Stimulated activated naive CD8-positive, alpha-beta T cell treated with anti-CD3 and anti-CD28 coated beads, Interleukin-15, Interleukin-2, amounts not matched to agents 100 ng/mL and 50 ng/mL, for 24 hours (primary cell): ENCODE results near the gene C2CD5.

Experiments
- H3K27ac Mint-ChIP-seq: one replicate; pipeline ENCODE4 v1.8.0; 2021; ENCODE audit warnings: mild to moderate bottlenecking, mixed read lengths
- H3K27me3 Mint-ChIP-seq: one replicate; pipeline ENCODE4 v1.8.0; 2021; ENCODE audit warnings: mixed read lengths
- H3K36me3 Mint-ChIP-seq: one replicate; pipeline ENCODE4 v1.8.0; 2021; ENCODE audit warnings: low read depth, mixed read lengths
- H3K4me1 Mint-ChIP-seq: one replicate; pipeline ENCODE4 v1.8.0; 2021; ENCODE audit warnings: low read depth, mixed read lengths
- H3K4me3 Mint-ChIP-seq: one replicate; pipeline ENCODE4 v1.8.0; 2021; ENCODE audit warnings: mild to moderate bottlenecking, mixed read lengths
- H3K9me3 Mint-ChIP-seq: one replicate; pipeline ENCODE4 v1.8.0; 2021; ENCODE audit warnings: mixed read lengths

The C2CD5 gene

DNA sequence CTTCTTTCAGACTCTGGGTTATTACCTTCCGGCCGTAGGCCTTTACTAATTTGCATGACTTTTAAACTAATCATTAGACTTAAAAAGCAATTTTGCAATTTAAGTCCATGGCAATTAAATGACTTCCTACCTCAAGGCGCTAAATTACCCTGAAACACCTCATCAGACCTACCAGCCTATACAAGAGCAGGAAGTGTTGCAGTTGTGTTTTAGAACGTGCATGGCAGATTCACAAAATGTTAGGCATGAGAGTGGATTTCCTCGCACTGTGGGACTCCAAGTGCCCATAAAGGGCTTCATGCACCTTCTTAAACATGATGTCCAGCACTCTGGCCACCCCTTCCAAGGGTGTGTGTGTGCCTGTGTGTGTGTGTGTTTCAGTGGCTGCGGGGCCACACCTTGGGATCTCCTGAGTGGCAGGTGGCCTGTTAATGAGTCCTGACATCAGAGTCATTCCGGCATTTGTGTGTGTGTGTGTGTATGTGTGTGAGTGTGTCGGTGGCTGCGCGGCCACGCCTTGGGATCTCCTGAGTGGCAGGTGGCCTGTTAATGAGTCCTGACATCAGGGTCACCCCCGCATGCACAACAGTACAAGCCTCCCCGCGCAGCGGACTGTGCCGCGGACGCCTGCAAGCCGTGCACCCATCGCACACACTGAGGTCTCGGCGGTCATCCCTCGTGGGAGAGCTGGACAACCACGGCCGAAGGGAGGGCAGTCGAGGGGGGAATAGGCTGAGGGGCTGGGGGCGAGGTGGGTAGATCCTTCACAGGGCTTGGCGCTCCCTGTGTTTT is 900 bp downstream of the C2CD5 start:
- H3K9me3 Mint-ChIP-seq, result no peaks in the 10 kb centered on the region
- peak overlapping the region; percentile 95 for H3K4me3 Mint-ChIP-seq
- peaks cover 10% of the 10 kb centered on the region for H3K27me3 Mint-ChIP-seq
- H3K27ac Mint-ChIP-seq, result peak overlapping the region; percentile 94
- H3K36me3 Mint-ChIP-seq, result peaks cover 24% of the 10 kb centered on the region
- H3K4me1 Mint-ChIP-seq, result peaks cover 52% of the 10 kb centered on the region

DNA sequence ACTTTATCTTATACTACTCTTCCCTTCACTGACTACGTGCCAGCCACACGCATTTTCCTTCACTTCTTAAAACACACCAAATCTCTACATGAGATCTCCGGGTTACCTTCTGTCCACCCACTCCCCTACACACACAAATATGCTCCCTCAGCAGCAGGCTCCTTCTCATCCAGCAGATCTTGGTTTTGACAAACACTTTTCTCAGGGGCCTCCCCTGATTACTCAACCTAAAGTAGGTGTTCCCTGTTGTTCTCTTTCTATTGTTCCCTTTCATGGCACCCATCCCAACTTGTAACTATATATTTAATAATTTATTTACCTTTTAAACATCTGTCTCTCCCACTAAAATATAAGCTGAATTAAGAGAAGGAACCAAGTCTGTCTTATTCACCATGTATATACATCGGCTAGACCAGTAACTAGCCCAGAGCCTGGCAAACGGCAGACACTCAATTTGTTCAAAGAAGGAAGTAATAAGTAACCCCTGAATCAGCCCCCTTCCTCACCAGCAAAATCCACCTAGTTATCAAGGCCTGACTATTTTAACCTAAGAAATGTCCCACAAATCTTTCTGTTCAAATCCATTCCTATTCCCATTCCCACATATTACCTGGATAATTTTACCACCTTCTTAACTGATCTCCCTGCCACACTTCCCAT is 2.7 kb downstream of the C2CD5 start:
- Mint-ChIP-seq H3K4me1 (peaks cover 62% of the 10 kb centered on the region), H3K9me3 (no peaks in the 10 kb centered on the region), H3K27me3 (no peaks in the 10 kb centered on the region), H3K27ac (peak overlapping the region; percentile 0), H3K4me3 (peak overlapping the region; percentile 11), H3K36me3 (peaks cover 29% of the 10 kb centered on the region)

DNA sequence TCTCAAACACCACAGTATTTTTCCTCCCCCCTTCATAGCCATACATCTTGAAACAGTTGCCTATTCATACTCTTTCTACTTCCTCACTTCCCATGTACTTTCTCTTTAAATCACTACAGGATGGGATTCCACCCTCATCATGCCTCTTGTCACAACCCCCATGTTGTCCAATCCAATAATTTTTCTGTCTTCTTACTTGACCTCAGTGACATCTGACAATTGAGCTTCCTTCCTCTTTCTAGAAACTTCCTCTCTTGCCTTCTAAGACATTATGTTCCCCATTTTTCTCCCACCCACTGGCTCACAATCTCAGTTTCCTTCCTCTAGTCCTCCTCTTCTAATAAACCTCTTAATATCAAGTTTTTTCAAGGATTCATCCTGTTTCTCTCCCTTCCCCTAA is 5.3 kb downstream of the C2CD5 start:
- Mint-ChIP-seq H3K4me3 (no peak overlapping the region), H3K27me3 (no peaks in the 10 kb centered on the region), H3K4me1 (peaks cover 73% of the 10 kb centered on the region), H3K9me3 (no peaks in the 10 kb centered on the region), H3K36me3 (peaks cover 39% of the 10 kb centered on the region), H3K27ac (peak overlapping the region; percentile 50)

DNA sequence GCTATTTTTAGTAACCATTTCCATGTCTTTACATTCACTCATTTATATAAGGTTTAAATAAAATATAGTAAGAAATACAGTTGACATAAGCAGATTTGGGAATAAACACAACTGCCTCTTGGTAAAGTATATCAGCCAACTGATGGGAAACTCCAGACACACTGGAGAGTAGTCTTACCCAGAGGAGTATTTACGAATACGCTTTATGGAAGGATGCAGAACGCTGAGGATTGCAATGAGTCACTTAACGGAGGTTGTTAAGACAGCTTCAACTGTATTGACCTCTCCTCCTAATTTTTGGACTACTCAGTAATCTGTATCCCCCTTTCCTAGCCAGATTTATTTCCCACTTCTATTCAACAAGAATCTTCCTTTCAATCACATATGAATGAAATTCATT is 6.0 kb downstream of the C2CD5 start:
- peaks cover 44% of the 10 kb centered on the region for H3K36me3 Mint-ChIP-seq
- no peak overlapping the region for H3K4me3 Mint-ChIP-seq
- H3K4me1 Mint-ChIP-seq, result peaks cover 72% of the 10 kb centered on the region
- peak overlapping the region; percentile 50 for H3K27ac Mint-ChIP-seq
- H3K27me3 Mint-ChIP-seq, result no peaks in the 10 kb centered on the region
- H3K9me3 Mint-ChIP-seq, result no peaks in the 10 kb centered on the region

DNA sequence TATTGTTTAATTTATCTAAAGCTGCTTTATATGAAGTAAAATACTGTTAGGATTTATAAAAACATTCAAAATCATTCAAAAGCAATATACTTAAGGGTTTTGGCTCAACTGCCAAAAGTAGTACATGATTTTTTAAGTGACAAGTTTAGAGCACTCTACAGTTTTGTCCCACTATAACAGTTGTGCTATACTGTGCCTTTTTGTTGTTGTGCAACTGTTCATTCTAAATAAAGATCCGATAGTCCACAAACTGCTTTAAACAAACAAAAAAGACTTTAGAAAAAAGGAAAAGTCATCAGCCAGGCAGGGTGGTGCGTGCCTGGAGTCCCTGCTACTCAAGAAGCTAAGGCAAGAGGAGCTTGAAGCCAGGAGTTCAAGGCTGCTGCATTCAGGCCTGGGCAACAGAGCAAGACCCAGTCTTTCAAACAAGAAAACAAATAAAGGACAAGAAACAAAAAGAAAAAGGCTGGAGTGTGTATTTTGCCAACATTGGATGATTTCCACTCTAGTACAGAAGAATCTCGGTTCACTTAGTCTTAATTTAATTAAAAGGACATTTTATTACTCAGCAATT is 7.3 kb downstream of the C2CD5 start:
- Mint-ChIP-seq H3K4me3 (no peak overlapping the region), H3K4me1 (peaks cover 66% of the 10 kb centered on the region), H3K36me3 (peaks cover 54% of the 10 kb centered on the region), H3K9me3 (no peaks in the 10 kb centered on the region), H3K27ac (no peak overlapping the region), H3K27me3 (no peaks in the 10 kb centered on the region)

DNA sequence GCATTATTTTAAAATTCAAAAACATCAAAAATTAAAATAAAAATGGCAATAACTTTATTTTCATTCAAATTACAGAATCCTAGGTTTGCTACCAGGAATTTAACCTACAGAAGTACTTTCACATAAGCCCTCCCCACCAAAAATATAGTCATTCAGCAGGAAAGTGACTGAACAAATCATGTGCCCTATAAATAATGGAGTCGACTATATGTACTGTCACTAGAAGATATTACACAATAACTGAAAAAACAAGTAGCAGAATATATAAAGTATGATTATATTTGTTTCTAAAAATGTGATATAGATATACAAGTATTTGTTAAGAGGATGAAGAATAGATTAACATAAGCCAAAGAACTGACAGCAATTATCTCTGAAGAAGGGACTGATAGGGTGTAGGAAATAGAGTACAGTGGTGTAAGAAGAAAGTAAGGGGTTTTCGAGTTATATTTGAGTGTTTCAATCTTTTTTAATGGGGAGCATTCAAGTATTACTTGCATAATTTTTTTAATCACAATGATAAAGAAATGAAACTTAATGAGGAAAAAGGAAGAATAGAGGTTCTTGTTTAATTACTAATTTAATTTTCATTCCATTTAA is 7.9 kb downstream of the C2CD5 start:
- Mint-ChIP-seq H3K4me3 (no peak overlapping the region), H3K36me3 (peaks cover 58% of the 10 kb centered on the region), H3K27ac (no peak overlapping the region), H3K4me1 (peaks cover 60% of the 10 kb centered on the region), H3K9me3 (no peaks in the 10 kb centered on the region), H3K27me3 (no peaks in the 10 kb centered on the region)

DNA sequence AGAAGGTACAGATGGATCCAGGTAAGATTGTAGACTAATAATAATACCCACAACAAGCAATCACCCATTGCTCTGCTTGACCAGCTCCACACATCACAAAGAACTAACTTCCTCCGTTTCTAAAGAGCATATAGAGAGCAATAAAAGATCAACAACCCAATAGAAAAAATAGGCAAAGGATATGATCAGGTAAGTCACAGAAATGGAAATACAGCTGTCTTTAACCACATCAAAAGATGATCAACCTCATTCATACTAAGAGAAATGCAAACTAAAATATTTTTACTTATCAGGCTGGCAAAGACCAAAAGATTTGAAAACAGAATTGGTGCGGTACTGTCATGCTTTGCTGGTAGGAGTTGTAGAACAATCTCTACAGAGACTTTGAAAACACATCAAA is 8.9 kb downstream of the C2CD5 start:
- H3K4me3 Mint-ChIP-seq, result no peak overlapping the region
- peaks cover 57% of the 10 kb centered on the region for H3K36me3 Mint-ChIP-seq
- H3K4me1 Mint-ChIP-seq, result peaks cover 52% of the 10 kb centered on the region
- H3K27me3 Mint-ChIP-seq, result no peaks in the 10 kb centered on the region
- H3K27ac Mint-ChIP-seq, result no peak overlapping the region
- no peaks in the 10 kb centered on the region for H3K9me3 Mint-ChIP-seq

DNA sequence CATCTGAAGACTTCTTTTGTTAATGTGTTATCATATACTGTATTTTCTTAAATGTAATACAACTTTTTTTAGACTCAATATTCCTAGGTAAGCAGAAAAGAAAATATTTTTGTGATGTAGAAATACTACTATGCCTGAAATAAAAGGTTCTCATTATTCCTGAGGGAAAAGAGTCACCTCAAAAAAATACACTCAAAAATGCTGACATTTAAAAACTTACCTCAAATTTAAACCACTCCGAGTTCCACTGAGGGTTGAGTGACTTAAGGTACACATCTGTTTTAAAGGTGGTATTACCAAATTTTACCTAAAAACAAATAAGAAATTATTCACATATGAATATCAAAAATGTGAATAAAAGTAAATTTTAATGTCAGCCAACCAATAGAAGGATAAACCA is 9.3 kb downstream of the C2CD5 start:
- Mint-ChIP-seq H3K9me3 (no peaks in the 10 kb centered on the region), H3K27me3 (no peaks in the 10 kb centered on the region), H3K27ac (no peak overlapping the region), H3K36me3 (peaks cover 52% of the 10 kb centered on the region), H3K4me3 (no peak overlapping the region), H3K4me1 (peaks cover 48% of the 10 kb centered on the region)

DNA sequence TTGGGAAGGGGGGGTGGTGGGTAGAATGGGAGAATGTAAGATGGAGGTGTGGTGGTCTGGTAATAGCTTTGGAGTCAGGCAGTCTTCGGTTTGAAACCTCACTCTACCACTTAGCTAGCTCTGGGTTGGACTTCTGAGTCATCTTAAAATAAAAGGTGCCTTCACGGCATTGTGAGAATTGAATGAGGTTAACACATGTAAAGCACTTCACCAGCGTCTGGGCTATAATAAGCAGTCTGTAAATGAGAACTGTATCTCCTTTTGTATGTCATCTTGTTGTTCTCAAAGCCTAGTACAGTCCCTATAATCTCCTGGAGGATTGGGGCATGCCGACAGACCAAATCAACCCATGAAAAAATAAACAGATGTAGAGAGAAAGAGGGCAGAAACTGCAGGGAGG is 11.2 kb downstream of the C2CD5 start:
- no peaks in the 10 kb centered on the region for H3K9me3 Mint-ChIP-seq
- peaks cover 43% of the 10 kb centered on the region for H3K36me3 Mint-ChIP-seq
- H3K27me3 Mint-ChIP-seq, result no peaks in the 10 kb centered on the region
- H3K27ac Mint-ChIP-seq, result no peak overlapping the region
- H3K4me3 Mint-ChIP-seq, result no peak overlapping the region
- H3K4me1 Mint-ChIP-seq, result peaks cover 37% of the 10 kb centered on the region

DNA sequence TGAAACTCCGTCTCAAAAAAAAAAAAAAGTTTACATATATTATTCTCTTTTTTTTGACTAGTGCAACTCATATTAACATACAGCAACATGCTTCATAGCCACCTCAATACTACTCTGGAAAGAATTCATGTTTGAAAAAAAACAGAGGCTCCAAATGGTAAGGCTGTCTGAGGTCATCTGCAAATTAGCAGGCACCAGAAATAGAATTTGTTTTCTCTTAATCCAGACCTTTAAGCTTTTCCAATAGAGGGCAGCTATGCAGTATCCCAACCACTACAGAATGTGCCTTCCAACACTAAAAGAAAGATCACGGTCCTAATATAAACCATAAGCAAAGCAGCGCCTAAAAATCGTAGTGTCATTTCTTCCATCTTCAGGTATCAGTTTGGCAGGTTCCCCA is 12.0 kb downstream of the C2CD5 start:
- Mint-ChIP-seq H3K4me1 (peaks cover 34% of the 10 kb centered on the region), H3K9me3 (no peaks in the 10 kb centered on the region), H3K27me3 (no peaks in the 10 kb centered on the region), H3K27ac (no peak overlapping the region), H3K4me3 (no peak overlapping the region), H3K36me3 (peaks cover 40% of the 10 kb centered on the region)

DNA sequence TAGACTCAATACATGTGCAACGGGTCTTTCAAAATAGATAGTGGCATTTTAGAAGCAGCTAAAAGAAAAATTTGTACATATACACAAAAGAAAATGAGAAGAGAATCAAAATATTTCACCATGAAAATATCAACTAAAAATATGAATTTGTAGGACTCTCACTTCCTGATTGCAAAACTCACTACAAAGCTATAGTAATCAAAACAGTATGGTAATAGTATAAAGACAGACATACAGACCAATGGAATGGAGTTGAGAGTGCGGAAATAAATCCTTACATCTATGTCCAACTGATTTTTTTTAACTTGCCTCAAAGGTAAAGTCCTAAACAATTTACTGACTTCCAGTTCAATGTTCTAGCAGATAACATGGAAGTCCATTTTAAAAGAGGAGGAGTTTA is 13.1 kb downstream of the C2CD5 start:
- peaks cover 44% of the 10 kb centered on the region for H3K36me3 Mint-ChIP-seq
- no peak overlapping the region for H3K27ac Mint-ChIP-seq
- peaks cover 26% of the 10 kb centered on the region for H3K4me1 Mint-ChIP-seq

DNA sequence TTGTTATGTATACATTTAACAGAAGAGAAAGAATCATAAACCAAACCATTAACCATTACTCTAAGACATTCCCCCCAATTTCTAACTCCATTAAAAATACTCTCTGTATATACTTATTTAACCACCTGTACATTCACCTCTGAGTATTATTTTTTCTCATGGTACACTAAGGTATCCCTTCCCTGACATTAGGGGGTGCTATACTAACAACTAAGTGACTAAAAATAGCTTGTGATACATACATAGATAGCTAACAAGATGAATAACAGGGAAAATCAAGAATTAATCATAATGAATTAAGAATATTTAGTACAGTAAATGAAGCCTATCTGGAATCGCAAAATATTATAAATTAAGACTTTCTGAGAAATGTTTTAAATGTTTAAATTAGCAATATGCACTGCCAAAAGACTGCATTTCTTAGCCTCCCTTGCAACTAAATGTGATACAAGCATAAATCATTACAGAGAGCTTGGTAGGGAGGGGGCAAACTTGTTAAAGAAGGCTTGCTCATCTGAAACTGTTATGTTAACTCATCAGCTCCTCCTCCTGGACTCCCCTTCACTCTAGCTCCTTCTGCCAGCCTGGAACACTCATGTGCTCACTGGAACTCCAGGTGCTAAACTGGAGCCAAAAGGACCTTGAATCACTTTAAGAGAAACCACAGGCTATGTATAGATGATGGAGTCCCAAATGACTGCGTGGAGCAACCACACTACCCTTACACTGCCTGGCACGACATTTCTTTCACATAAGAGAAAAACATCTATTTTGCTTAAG is 14.9 kb downstream of the C2CD5 start:
- H3K4me3 Mint-ChIP-seq, result no peak overlapping the region
- no peaks in the 10 kb centered on the region for H3K27me3 Mint-ChIP-seq
- no peaks in the 10 kb centered on the region for H3K9me3 Mint-ChIP-seq
- H3K36me3 Mint-ChIP-seq, result peaks cover 45% of the 10 kb centered on the region
- peaks cover 15% of the 10 kb centered on the region for H3K4me1 Mint-ChIP-seq
- no peak overlapping the region for H3K27ac Mint-ChIP-seq

More for the DNA sequence above, 13.1 kb downstream of the C2CD5 start:
- H3K9me3 Mint-ChIP-seq, result no peaks in the 10 kb centered on the region
- no peak overlapping the region for H3K4me3 Mint-ChIP-seq
- no peaks in the 10 kb centered on the region for H3K27me3 Mint-ChIP-seq

DNA sequence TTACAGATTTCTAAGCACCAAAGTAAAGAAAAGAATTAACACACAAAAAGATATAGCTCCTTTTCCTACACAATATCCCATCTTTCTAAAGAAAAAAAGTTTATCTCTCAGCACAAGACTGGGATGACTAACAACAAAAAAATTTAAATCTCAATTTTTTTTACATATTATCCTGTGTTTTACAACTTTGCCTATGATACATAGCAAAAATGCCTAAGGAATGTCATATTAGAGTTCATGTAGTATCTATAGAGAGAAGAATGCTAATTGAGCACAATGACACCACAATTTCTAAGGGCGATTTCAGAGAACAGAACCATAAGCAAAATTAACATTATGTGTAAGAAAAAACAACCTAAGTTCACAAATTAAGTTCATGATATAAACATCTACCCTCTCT is 16.3 kb downstream of the C2CD5 start:
- H3K9me3 Mint-ChIP-seq, result no peaks in the 10 kb centered on the region
- H3K4me3 Mint-ChIP-seq, result no peak overlapping the region
- H3K27me3 Mint-ChIP-seq, result no peaks in the 10 kb centered on the region
- H3K4me1 Mint-ChIP-seq, result peaks cover 7% of the 10 kb centered on the region
- H3K36me3 Mint-ChIP-seq, result peaks cover 47% of the 10 kb centered on the region
- H3K27ac Mint-ChIP-seq, result no peak overlapping the region

DNA sequence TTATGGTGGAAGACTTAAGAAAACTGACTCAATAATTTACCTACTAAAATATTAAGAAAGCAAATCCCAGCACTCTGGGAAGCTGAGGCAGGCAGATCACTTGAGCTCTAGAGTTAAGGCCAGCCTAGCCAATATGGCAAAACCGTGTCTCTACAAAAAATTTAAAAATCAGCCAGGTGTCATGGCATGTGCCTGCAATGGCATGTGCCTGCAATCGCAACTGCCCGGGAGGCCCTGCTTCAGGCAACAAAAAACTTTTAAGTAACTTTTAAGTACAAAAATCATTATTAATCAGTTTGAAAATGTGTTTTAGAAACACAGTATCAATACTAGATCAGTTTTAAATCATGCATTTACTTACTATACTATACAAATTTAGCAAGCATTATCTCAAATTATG is 17.5 kb downstream of the C2CD5 start:
- Mint-ChIP-seq H3K4me1 (peaks cover 4% of the 10 kb centered on the region), H3K27ac (no peak overlapping the region), H3K4me3 (no peak overlapping the region), H3K27me3 (no peaks in the 10 kb centered on the region), H3K9me3 (no peaks in the 10 kb centered on the region), H3K36me3 (peaks cover 45% of the 10 kb centered on the region)
